Jurkat, Clone E6-1 (cell line): ENCODE measurements around the gene PRPSAP2.

Experiments used
- DNase-seq: peaks from one replicate; pipeline ENCODE4 v3.0.0-alpha.2; 2011; ENCODE audit warnings: low read depth, low spot score
- H3K4me3 ChIP-seq: 2 replicates; pipeline ENCODE4 v1.5.1; 2011; ENCODE audit warnings: mild to moderate bottlenecking, low read length, control low read depth, moderate library complexity

Gene PRPSAP2

DNA sequence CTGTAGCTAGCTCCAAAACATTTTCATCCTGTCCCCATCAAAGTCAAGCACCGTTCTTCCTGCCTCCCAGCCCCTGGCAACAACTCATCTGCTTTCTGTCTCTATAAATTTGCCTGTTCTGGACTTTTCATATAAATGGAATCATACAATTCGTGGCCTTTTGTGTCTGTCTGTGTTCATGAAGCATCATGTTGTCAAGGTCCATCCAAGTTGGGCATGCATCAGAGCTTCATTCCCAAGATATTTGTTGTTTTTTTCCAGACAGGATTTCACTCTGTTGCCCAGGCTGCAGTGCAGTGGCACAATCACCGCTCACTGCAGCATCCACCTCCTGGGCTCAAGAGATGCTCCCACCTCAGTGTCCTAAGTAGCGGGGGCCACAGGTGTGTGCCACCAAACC is 99.9 kb downstream of the PRPSAP2 start:
- no peak for DNase-seq
- H3K4me3 ChIP-seq: no peak overlapping the region

DNA sequence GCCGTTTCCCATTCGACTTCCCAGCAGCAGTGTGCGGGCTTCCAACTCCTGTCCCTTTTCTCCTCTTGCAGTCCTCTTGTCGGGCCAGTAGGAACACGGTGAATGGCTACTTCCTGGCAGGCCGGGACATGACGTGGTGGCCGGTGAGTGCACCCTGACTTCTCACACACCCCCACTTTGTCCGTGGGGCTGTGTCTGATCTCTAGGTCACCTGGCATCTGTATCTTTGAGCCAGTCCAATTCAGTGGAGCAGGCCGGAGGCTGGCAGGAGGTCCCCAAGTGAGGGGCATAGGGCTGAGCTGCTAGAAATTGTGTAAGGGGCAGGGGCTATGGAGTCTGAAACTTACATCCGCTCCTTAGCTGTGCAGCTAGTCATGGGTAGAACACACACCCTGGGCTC is 100.7 kb downstream of the PRPSAP2 start:
- no peak overlapping the region for H3K4me3 ChIP-seq
- no peak for DNase-seq

DNA sequence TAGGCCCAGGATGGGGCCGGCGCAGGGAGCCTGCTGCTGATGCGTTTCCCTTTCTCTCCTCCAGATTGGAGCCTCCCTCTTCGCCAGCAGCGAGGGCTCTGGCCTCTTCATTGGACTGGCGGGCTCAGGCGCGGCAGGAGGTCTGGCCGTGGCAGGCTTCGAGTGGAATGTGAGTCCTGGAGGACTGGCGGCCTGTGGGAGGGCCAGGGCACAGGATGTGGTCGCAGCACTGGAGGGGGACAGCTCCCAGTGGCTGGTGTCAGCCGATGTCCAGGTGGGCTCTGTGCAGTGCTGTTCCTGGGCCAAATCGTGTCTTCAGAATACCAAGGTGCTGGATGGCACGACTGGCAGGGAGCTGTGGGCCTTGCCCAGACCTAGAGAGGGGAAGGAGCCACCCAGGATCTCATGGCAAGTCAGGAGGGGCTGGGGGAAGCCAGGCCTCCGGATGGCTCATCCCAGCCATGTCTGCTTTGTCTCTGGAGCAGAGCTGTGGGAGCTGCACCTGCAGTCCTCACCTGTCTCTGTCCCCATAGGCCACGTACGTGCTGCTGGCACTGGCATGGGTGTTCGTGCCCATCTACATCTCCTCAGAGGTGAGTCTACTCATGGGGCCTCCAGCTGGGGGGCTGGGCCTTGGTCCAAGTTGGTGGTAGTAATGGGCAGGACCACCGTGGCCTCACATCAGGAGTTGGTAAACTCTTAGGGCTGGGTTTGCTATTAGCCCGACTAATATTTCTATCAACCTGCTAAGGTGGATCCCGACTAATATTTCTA is 101.3 kb downstream of the PRPSAP2 start:
- DNase-seq: no peak
- H3K4me3 ChIP-seq: no peak overlapping the region

DNA sequence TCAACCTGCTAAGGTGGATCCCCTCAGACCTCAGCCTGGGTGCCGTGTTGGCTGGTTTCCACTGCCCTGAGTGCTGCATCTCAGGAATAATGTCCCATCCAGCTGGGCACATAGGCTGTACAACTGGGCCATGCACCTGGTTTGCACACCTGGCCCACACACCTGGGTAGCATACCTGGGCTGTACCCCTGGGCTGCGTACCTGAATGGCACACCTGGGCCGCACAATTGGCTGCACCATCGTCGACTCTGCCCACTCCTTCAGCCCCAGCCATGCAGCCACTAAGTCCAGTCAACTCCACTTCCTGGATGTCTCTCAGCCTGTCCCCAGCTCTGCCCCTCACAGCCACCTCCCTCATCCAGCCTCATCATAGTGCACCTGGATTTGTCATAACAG is 101.9 kb downstream of the PRPSAP2 start:
- no peak for DNase-seq
- H3K4me3 ChIP-seq: no peak overlapping the region

DNA sequence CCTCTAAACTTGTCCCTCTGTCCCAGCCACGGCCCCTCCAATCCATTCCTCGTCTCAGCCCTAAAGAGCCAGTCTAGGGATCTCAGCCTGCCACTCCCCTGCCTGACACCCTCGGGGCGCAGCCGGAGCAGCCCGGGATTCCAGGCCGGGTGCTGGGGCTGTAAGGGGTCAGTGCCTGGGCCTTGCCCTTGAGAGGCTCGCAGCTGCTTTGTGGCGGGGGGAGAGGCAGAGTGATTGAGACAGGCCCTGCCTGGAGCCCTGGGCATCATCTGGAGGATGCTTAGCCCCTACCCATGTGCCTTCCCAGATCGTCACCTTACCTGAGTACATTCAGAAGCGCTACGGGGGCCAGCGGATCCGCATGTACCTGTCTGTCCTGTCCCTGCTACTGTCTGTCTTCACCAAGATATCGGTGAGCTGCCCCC is 102.3 kb downstream of the PRPSAP2 start:
- DNase-seq: no peak
- no peak overlapping the region for H3K4me3 ChIP-seq

DNA sequence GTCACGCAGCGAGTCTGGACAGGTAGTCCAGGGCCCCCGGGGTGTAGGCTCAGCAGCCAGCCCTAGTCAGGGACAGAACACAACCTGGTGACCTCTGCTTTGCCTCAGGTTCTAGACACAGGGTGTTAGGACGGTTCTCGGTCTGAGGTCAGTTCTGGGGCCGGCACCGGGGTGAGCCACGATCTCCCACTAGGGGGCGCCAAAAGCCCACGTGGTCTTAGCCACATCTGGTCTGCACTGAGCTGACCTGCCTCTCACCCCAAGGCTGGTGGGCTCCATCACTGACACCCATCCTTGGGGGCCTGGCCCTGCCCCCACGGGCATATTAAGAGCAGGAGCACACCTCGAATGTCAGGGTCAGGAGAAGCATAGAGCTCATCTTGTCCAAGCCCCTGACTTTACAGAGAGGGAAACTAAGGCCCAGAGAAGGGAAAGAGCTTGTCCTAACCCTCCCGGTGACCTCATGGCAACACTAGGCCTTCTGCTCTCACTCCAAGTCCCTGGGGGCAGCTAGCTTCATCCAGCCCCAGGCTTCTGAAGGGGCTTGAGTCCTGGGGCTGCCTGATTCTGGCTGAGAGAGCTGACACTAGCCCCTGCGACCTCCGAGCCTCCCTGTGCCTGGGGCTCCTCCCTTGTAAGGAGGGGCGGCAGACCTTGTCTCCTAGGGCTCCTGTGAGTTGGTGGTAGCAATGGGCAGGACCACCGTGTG is 103.0 kb downstream of the PRPSAP2 start:
- no peak overlapping the region for H3K4me3 ChIP-seq
- DNase-seq: peak; percentile 25

DNA sequence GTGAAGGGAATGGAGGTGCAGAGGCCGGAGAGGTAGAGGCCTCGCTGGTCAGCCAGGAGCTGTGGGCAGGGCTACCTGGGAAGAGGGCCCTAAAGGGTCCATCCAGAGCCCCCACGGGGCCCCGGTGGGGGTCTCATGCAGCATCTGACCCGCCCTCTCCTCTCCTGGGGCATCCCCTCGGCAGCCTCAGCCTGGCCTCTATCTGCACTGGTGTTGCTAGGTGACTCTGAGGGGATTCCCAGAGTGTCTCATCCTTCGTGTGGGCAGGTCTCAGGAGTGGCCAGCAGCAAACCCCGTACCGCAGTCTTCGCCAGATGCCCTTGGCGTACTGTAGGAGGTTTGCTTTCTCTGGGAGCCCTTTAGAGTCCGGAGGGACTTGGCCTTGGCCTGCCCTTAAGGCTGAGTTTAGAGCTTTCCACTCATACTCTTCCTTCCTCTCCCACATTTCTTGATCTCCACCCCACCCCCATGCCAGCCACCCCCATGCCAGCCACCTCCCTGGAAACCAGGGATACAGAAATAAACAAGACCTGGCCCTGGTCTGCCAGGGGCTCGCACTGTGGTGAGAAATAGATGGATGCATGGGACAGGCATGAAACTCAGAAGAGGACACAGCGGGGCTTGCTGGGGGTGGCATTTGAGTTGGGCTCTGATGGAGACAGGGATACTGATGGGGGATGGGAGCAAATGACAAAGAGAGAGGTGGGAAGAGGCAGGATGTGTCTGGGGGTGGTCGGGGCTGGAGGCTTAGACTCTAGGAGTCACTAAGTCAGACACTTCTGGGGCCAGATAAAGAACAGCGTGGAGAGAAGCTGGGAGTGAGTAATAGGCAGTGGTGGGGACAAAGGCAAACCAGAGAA is 103.9 kb downstream of the PRPSAP2 start:
- no peak overlapping the region for H3K4me3 ChIP-seq
- DNase-seq: no peak

DNA sequence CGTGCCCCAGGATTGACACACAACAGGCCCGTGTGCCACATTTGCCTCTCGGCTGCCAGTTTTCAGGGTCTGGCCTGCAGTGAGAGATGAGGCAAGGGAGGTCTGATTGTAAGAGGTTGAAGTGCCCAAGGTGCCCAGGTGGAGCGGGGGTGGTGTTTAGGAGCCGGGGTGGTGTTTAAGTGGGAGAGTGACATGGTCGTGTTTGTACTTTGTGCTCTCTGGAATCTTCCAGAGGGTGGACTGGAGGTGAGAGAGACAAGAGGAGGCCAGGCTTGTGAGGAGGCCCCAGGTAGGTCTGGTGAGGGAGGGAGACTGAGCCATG is 104.5 kb downstream of the PRPSAP2 start:
- H3K4me3 ChIP-seq: no peak overlapping the region
- DNase-seq: no peak

DNA sequence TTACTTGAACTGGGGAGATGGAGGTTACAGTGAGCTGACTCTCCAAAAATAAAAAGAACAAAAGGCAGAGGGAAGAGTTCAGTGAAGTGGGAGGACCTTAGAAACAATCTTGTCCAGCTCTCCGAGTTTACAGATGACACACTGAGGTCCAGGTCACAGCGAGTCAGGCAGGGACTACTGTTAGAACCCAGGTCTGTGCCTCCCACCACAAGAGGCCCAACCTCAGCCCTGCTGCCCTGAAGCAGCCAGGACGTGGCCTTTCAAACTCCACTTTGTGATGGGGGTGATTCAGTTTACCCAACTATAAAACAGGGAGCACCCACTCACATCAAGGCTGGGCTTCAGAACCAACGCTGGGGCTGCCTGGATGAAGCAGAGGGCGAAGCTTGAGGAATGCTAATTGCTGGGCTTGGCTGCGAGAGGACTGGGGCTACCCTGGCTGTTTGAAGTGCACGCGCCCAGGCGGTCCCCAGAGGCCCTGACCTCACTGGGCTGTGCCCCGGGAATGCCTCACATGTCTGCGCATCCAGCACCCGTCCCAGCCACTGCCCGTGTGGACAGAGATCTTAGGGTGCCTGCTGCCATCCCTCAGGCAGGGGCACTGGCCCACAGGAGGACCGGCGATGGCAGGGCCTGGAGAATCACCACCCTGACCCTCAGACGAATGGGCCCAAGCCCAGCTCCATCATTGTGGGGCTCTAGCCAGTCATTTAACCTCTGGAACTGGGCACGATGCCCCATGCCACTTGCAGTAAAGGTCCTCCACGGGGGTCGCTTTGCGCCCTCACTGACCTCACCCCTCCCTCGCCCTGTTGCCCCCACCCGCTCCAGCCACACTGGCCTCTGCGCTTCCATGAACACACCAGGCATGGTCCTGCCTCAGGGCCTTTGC is 105.4 kb downstream of the PRPSAP2 start:
- no peak overlapping the region for H3K4me3 ChIP-seq
- no peak for DNase-seq

DNA sequence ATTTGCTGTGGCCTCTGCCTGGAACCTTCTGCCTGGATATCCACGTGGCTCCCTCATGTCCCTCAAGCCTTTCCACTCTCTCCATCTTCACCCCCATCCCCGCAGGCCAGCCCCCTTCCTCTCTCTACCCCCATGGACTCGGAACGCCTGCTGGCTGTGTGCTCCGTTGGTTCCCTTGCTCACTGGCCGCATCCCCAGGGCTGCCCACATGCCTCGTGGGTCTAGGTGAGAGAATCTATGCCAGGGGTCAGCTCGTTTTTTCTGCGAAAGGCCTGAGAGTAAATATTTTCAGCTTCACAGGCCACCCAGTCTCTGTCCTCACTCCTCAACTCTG is 106.1 kb downstream of the PRPSAP2 start:
- no peak overlapping the region for H3K4me3 ChIP-seq
- no peak for DNase-seq

DNA sequence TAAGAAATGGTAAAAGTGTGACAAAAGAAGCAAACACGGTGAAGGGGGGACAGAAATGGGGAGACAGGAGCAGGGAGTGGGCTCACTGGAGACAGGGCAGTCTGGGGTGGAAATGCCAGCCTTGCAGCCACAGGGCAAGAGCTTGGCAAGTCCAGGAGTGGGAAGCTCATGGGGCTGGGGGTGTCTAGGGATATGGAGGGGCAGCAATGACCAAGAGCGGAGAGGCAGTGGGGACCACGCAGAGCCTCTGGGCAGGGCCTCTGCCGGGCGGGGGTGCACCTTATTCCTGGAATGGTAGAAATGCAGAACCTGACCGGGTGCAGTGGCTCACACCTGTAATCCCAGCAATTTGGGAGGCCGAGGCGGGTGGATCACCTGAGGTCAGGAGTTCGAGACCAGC is 106.6 kb downstream of the PRPSAP2 start:
- no peak overlapping the region for H3K4me3 ChIP-seq
- DNase-seq: no peak

DNA sequence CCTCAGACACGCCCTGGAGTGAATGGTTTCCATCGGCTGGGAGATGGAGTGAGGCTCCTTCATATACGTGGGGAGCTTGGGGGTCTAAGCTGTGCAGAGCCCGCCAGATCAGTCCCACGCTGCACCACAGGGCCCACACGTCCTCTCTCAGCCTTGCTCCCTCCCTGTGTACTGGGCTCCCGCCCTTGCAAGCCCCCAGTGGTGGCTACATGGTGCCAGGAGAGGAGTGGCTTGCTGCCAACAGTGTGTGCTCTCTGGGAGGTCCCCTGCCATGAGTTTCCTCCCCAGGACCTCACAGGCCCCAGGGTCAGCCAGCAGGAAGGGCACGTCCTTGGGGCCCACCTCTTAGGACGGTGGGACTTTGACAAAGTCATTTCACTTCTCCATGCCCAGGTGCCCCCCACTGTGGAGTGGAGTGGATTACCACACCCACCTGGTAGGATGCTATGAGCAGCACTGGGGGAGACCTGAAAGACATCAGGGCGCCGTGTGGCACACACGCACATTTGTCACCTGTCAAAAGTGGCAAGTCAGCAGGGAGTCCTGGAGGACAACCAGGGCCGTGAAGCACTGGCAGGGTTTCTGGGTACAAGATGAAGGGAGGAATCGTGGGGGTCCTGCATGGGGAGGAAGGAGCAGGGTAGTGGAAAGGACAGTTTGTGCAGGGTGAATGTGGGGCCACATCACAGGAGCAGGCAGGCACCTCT is 107.8 kb downstream of the PRPSAP2 start:
- H3K4me3 ChIP-seq: no peak overlapping the region
- no peak for DNase-seq

DNA sequence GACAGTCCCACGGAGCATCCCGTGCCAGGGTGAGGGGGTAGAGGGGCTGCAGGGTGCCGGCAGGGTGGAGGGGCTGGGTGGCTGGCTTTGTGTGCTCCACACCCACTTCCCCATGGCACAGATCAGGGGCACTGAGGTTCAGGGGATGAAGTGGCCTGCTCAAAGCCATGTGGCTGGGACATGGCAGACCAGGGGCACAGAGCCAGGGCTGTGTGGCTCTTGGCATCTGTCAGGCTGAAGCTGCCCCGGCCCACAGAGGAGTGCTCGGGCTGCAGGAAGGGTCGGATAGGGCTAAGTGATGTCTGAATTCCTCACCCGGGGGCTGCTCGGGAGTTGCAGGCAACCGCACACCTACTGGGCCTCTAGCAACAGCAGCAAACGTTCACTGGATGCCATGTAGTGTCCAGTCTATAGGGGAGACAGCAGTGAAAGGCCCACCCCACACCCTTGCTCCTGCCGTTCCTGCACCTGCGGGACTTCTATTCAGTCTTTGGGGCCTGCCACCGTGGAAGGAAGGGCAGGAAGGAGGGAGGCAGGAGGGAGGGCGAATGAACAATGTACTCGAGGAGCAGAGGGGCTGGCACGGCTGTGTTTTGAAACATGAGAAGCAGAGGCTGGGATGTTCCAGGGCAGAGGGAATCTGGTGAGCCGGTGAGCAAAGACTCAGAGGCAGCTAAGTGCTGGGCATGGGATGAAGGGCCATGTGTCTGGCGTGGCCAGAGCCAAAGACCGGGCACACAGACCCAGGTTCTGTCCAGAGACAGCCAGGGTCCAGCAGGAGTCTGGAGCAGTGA is 109.1 kb downstream of the PRPSAP2 start:
- no peak for DNase-seq
- H3K4me3 ChIP-seq: no peak overlapping the region

DNA sequence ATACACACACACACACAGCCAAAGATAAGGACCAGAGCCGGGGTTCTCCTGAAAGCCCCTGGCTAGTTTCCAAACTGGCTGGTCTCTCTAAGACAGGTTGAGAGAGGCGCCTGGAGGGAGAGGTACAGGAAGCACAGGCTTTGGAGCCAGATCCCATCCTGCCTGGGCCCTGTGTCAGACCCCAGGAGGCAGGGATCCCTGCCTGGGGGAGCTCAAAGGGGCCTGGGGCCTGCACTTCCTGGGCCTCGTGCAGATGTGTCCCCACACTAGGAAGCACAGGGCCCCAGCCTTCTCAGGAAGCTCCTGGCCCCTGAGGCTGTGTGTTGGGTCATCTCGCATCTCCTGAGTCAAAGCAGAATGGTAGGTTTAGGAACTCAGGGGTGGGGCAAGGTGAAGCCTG is 110.0 kb downstream of the PRPSAP2 start:
- no peak for DNase-seq
- H3K4me3 ChIP-seq: no peak overlapping the region

DNA sequence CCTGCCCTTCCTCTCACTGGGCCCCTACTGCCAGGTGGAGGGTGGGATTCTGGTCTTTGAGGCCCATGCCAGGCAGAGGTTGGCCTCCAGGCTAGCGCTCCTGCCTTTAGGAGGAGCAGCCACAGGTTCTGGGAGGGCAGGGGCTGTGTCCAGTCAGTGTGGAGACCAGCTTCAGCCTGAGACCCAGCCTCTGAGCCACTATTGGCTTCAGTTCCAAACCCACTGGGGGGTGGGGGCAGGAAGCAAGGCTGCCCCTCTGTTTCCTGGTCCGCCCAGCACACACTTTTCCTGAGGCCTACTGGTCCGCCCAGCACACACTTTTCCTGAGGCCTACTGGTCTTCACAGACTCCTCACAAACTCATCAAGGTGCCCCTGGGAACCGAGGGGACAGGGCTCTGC is 110.4 kb downstream of the PRPSAP2 start:
- no peak overlapping the region for H3K4me3 ChIP-seq
- no peak for DNase-seq

DNA sequence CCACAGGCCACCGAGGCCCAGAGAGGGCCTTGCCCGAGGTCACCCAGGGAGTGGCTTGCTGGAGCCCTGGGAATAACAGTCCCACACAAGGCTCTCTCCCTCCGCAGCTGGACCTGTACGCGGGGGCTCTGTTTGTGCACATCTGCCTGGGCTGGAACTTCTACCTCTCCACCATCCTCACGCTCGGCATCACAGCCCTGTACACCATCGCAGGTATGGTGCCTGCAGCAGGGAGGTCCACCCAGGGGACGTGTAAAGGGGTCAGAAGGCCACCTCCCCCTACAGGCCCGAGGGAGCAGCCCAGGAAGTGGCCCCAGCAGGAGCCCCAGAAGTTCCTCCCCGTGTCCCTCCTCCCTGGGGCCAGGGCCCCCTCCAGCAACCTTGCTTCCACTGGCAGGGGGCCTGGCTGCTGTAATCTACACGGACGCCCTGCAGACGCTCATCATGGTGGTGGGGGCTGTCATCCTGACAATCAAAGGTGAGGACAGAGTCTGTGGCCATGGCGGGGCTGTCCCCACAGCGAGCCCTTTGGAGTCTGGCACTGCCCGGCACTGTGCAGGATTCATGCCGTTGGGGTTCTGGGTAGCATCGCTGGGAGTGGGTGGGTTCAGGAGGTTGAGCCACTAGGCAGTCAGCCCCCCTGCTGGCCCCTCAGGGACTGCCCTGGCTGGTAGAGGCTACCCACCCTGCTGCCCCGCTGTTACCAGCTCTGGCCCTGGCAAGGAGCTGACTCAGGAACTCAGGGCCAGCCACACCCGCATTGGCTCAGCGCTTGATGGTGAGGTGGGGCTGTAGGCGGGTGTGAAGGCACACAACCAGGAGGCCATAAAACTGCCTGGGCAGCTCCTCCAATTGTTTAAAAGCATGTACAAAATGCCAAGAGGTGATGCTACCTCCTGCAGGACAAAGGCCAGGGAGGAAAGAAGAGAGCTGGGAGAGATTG is 111.3 kb downstream of the PRPSAP2 start:
- no peak for DNase-seq
- H3K4me3 ChIP-seq: no peak overlapping the region
